Measurements from ENCODE around the gene ULBP1.

GRCh38 chr6:149925253-149925973 lies 38.3 kb upstream of the ULBP1 start:
- TF ChIP-seq CTCF (IDR thresholded peaks at IDR 0.05; ENCODE audit: poor library complexity): no peak
- no peak for TF ChIP-seq EZH2 (IDR thresholded peaks at IDR 0.05; ENCODE audit: borderline replicate concordance)
- TF ChIP-seq EZH2phosphoT487 (IDR thresholded peaks at IDR 0.05; ENCODE audit: low read depth, severe bottlenecking, unreplicated experiment): no peak

Measured in hepatocyte (in vitro differentiated cells).